ENCODE results near the gene GDPD3. TPM values are rescaled to one million over a fixed set of nuclear protein-coding genes. Genes with fewer than 3 reads are reported as not detected.
"Not testable (repeated sequence)": the region's sequence is repeated elsewhere in the genome, so short reads cannot be mapped to it uniquely, and the experiment has no call there.

The GDPD3 gene
- total and polyA plus RNA-seq, 2 donors from 2014 or later: 3.6 to 17.7 TPM

DNA sequence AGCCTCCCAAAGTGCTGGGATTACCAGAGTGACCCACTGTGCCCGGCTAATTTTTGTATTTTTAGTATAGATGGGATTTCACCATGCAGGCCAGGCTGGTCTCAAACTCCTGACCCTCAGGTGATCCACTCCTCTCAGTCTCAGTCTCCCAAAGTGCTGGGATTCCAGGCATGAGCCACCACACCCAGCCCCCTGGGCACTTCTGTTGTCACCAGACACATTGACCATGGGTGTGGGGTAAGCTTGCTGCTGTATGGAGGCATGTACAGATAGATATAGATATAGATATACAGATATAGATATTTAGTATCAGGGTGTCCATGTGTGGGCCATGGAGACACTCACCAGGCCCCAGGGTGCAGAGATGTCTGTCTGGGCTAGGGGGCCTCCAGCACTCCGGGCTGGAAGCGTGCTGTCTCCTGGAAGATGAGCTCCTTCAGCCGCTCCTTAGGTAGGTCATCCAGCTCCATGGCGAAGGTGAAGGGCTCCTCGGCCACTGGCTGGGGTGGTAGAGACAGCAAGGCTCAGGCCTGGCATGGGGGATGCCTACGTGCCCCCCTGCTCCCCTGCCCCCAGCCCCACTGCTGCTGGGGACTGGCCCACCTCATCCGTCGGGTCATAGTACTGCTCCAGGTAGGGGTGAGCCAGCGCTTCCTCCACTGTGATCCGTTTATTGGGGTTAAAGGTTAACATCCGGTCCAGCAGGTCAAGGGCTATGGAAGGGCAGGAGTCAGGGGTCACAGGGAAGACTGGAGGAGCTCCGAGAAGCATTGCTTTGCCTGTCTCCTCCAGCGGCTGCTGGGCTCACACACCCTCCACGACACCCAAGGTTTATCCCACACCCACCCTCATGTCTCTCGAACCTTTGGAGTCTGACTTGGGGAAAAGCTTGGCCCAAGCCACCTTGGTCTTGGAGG is 3.2 kb upstream of the GDPD3 start:
- no peak for DNase-seq
- FAIRE-seq: no peak
- Histone ChIP-seq H3K27ac (ENCODE audit: low read depth in 2 of 2, low read length in 2 of 2) (no peak overlapping the region), H3K9ac (ENCODE audit: low read length in 3 of 3) (no peak overlapping the region), H3K9me3 (ENCODE audit: control insufficient read depth in 2 of 3, insufficient read depth in 1 of 3, low read length in 3 of 3) (no peaks in the 10 kb centered on the region), H3K36me3 (ENCODE audit: control insufficient read depth in 2 of 3, insufficient read depth in 3 of 3, low read length in 3 of 3) (peaks cover 7 to 26% (median 12%) of the 10 kb centered on the region in 3 donors), H3K27me3 (ENCODE audit: control insufficient read depth, insufficient read depth, low read length) (no peaks in the 10 kb centered on the region), H3K4me1 (ENCODE audit: control insufficient read depth in 2 of 3, insufficient read depth in 2 of 3, low read depth in 1 of 3, low read length in 3 of 3) (peaks cover 0 to 9% (median 0%) of the 10 kb centered on the region in 3 donors), H3K4me3 (ENCODE audit: low read length in 3 of 3) (no peak overlapping the region)
- no peak for TF ChIP-seq CTCF (IDR thresholded peaks at IDR 0.05; ENCODE audit: borderline replicate concordance, extremely low read depth, insufficient read depth)
- intact Hi-C loops (cut with DNase I): no loop called here

GRCh38 chr16:30115238-30115637 is 1.9 kb upstream of the GDPD3 start:
- Histone ChIP-seq H3K4me3 (ENCODE audit: low read length in 3 of 3) (no peak overlapping the region), H3K27ac (ENCODE audit: low read depth in 2 of 2, low read length in 2 of 2) (no peak overlapping the region), H3K9ac (ENCODE audit: low read length in 3 of 3) (no peak overlapping the region), H3K9me3 (ENCODE audit: control insufficient read depth in 2 of 3, insufficient read depth in 1 of 3, low read length in 3 of 3) (no peaks in the 10 kb centered on the region), H3K36me3 (ENCODE audit: control insufficient read depth in 2 of 3, insufficient read depth in 3 of 3, low read length in 3 of 3) (peaks cover 7 to 26% (median 12%) of the 10 kb centered on the region in 3 donors), H3K4me1 (ENCODE audit: control insufficient read depth in 2 of 3, insufficient read depth in 2 of 3, low read depth in 1 of 3, low read length in 3 of 3) (peaks cover 0 to 9% (median 0%) of the 10 kb centered on the region in 3 donors), H3K27me3 (ENCODE audit: control insufficient read depth, insufficient read depth, low read length) (no peaks in the 10 kb centered on the region)
- no peak for FAIRE-seq
- intact Hi-C loops (cut with DNase I): no loop called here
- TF ChIP-seq CTCF (IDR thresholded peaks at IDR 0.05; ENCODE audit: borderline replicate concordance, extremely low read depth, insufficient read depth): no peak
- peak in 1 of 5 donors; percentile 40 for DNase-seq

GRCh38 chr16:30114833-30115232 is 1.5 kb upstream of the GDPD3 start:
- H3K27me3 ChIP-seq (ENCODE audit: control insufficient read depth, insufficient read depth, low read length); FAIRE-seq; H3K27ac ChIP-seq (ENCODE audit: low read depth in 2 of 2, low read length in 2 of 2); H3K9ac ChIP-seq (ENCODE audit: low read length in 3 of 3); H3K4me1 ChIP-seq (ENCODE audit: control insufficient read depth in 2 of 3, insufficient read depth in 2 of 3, low read depth in 1 of 3, low read length in 3 of 3); intact Hi-C loops (cut with DNase I); H3K4me3 ChIP-seq (ENCODE audit: low read length in 3 of 3); H3K9me3 ChIP-seq (ENCODE audit: control insufficient read depth in 2 of 3, insufficient read depth in 1 of 3, low read length in 3 of 3); DNase-seq: not testable (repeated sequence)
- H3K36me3 ChIP-seq (ENCODE audit: control insufficient read depth in 2 of 3, insufficient read depth in 3 of 3, low read length in 3 of 3): peaks cover 7 to 26% (median 12%) of the 10 kb centered on the region in 3 donors

DNA sequence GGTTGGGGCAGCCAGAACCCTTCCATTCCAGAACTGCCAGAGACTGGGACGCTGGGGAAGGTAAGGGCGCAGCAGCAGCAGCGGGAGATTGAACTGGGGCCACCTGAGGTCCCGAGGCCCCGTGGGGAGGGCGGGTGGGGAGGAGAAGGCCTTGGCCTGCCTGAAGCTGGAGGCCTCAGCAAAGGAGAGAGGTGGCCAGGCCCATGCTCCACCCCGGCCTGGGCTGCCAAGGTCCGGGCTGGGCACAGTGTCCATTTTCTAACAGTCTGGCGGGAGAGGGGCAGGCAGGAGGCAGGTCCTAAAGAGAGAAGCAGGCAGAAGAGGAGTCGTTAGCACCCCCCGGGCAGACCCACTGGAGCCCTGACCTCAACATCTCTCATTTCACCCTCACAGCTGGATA is 1.1 kb upstream of the GDPD3 start:
- no peak for DNase-seq
- H3K9me3 ChIP-seq (ENCODE audit: control insufficient read depth in 2 of 3, insufficient read depth in 1 of 3, low read length in 3 of 3): no peaks in the 10 kb centered on the region
- FAIRE-seq: no peak
- H3K27ac ChIP-seq (ENCODE audit: low read depth in 2 of 2, low read length in 2 of 2): no peak overlapping the region
- no peak overlapping the region for H3K4me3 ChIP-seq (ENCODE audit: low read length in 3 of 3)
- H3K27me3 ChIP-seq (ENCODE audit: control insufficient read depth, insufficient read depth, low read length): no peaks in the 10 kb centered on the region
- intact Hi-C loops (cut with DNase I): no loop called here
- peaks cover 0 to 9% (median 0%) of the 10 kb centered on the region in 3 donors for H3K4me1 ChIP-seq (ENCODE audit: control insufficient read depth in 2 of 3, insufficient read depth in 2 of 3, low read depth in 1 of 3, low read length in 3 of 3)
- no peak overlapping the region for H3K9ac ChIP-seq (ENCODE audit: low read length in 3 of 3)
- H3K36me3 ChIP-seq (ENCODE audit: control insufficient read depth in 2 of 3, insufficient read depth in 3 of 3, low read length in 3 of 3): peaks cover 5 to 22% (median 12%) of the 10 kb centered on the region in 3 donors
- TF ChIP-seq CTCF (IDR thresholded peaks at IDR 0.05; ENCODE audit: borderline replicate concordance, extremely low read depth, insufficient read depth): no peak

Data from kidney (tissue), 14 donors.